Cardiac fibroblast (primary cell): Measurements from ENCODE around the gene RASA3.

Experiments
- DNase-seq, 2 donors: peaks; one replicate each; pipeline versions ENCODE4 v3.0.0 to v3.0.0-alpha.2; 2010; ENCODE audit warnings: low read depth in 2 of 2
- H3K4me3 ChIP-seq, 2 donors: replicated peaks in 1 of 2; 1 replicate in 1 of 2; 2 replicates in 1 of 2; pipeline ENCODE4 v1.5.1; 2011; ENCODE audit warnings: low read depth in 2 of 2, low read length in 2 of 2, mild to moderate bottlenecking in 2 of 2, moderate library complexity in 1 of 2
- TF ChIP-seq, protein P1 (sequence below): IDR thresholded peaks from one replicate; pipeline ENCODE4 v1.5.1; 2011; ENCODE audit warnings: low read depth, mild to moderate bottlenecking, low read length, inconsistent platforms

The RASA3 gene

DNA sequence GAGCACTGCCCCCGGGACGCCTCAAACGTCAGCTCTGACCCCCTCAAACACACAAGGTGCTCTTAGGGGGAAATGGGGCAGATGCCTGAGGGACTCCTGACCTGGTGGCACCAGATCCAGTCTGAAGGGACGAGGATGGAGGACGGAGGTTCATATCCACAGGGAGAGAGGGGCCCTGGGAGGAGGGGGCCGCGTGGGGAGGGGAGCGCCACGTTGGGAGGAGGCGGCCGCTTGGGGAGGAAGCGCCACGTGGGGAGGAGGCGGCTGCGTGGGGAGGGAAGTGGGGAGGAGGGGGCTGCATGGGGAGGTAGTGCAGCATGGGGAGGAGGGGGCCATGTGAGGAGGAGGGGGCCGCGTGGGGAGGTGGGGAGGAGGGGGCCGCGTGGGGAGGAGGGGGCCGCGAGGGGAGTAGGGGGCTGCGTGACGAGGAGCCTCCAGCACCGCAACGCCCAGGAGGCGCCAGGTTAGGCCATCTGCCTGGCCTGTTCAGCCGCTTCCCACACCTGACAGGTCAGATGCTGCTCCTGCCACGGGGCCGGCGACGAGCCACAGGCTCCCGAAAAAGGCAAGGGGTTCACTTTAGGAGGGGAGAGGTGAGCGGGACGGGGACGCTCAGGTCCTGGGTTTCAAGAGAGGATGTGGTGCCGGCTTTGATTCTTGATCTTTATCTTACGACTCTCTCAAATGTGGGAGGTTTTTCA is 121.9 kb downstream of the RASA3 start:
- no peak for DNase-seq
- TF ChIP-seq, protein P1, sequence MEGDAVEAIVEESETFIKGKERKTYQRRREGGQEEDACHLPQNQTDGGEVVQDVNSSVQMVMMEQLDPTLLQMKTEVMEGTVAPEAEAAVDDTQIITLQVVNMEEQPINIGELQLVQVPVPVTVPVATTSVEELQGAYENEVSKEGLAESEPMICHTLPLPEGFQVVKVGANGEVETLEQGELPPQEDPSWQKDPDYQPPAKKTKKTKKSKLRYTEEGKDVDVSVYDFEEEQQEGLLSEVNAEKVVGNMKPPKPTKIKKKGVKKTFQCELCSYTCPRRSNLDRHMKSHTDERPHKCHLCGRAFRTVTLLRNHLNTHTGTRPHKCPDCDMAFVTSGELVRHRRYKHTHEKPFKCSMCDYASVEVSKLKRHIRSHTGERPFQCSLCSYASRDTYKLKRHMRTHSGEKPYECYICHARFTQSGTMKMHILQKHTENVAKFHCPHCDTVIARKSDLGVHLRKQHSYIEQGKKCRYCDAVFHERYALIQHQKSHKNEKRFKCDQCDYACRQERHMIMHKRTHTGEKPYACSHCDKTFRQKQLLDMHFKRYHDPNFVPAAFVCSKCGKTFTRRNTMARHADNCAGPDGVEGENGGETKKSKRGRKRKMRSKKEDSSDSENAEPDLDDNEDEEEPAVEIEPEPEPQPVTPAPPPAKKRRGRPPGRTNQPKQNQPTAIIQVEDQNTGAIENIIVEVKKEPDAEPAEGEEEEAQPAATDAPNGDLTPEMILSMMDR, result no peak

DNA sequence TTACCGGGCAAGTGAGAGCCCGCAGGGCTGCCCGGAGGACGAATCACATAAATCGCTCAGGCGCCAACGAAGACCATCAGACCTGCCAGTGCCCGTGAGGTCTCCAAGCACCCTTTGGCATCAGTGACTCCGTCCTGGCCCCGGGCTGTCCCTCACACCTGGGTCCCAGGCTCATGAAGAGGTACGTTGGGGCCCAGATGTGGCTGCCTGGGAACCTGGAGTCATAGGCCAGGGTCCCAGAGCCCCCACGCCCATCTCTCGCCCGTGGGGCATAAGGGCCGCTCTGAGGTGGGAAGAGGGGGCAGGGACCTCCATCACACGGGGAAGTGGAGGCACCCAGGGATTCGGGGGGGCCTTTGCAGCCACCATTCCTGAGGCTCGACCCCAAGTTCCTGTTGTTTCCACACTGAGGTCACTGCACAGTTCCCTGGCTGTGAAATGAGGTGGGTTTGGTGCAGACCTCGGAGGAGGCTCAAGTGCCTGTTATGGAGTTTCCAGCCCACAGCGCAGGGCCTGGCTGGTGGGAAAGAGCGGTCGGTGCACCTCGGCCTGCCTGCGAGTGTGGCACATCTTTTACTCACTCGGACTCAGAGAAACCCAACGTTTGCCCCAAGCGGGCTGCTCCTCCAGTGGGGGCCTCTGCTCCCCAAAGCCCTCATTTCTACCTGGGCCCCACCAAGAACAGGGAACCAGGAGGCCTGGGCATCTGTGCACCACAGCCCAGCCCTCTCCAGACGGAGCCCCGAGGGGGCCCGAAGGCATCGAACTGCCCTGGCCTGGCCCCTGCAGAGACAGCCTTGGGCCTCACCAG is 122.6 kb downstream of the RASA3 start:
- DNase-seq, result no peak
- H3K4me3 ChIP-seq, result no peak overlapping the region
- TF ChIP-seq, protein P1, result no peak

More for the DNA sequence above, 121.9 kb downstream of the RASA3 start:
- H3K4me3 ChIP-seq, result no peak overlapping the region

DNA sequence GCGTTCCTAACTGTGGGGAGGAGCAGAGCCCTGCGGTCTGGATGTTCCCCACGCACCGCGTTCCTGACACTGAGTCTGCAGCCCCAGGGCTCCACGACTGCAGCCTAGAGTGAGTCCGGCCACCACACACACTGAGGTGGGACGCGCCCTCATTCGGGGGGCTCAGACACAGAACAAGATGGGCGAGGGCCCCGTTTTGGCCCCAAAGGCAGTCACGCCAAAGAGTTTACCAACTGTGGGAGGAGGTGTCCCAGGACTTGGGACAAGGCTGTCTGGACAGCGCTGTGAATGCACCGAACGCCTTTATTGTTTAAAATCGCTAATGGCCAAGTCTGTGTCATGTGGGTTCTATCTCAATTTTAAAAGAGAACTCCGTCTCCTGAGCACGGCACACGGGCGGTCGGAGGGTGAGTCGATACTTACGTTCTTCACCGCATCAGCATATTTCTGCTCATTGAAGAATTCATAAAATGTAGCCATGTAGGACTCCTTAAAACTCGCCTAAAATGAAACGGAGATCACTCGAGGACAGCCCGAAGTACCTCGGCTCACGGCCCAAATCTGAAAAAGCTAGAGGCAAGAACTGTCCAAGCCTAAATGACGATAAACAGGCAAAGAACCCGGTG is 123.3 kb downstream of the RASA3 start:
- DNase-seq, result no peak
- H3K4me3 ChIP-seq, result no peak overlapping the region
- TF ChIP-seq, protein P1, result no peak

DNA sequence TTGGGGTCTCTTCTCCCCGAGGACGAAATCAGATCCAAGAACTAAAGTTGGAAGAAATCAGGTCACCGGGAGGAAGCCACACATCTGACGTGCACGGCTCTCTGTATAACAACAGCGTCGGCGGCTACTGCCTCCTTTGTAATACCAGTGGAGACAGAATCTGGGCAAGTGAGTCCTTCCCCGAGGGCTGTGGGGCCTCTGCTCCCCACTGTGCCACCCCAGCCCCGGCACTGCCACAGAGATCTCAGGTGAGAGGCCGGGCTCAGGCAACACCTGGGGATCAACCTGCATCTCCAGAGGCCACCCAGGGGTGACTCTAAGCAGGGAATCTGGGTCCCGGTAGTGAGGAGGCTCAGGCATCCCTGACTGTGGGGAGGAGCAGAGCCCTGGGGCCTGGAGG is 124.9 kb downstream of the RASA3 start:
- no peak for DNase-seq
- TF ChIP-seq, protein P1, result no peak
- H3K4me3 ChIP-seq, result no peak overlapping the region

DNA sequence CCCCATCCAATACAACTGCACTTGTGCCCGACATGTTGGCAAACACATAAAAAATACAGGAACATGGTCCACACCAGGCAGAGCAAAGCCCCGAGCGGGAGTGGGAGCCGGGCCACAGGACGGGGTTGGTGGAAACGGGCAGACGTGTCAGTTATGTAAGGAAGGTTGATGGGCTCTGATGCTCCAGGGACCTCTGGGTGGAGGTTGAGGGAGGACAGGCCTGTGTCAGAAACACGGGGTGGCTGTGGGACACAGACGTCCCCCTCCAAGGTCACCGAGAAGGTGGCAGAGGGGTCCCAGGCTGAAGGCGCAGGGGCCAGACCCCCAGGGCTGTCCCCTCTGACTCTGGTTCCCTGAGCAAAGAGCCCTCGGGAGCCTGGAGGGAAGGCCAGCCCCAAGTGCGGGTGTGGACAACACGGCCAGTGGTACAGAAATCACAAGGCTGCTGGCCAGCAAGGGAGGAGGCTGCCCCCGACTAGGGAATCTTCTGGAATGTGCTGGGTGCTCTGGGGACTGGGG is 127.2 kb downstream of the RASA3 start:
- TF ChIP-seq, protein P1, result no peak
- no peak overlapping the region for H3K4me3 ChIP-seq
- DNase-seq, result no peak

DNA sequence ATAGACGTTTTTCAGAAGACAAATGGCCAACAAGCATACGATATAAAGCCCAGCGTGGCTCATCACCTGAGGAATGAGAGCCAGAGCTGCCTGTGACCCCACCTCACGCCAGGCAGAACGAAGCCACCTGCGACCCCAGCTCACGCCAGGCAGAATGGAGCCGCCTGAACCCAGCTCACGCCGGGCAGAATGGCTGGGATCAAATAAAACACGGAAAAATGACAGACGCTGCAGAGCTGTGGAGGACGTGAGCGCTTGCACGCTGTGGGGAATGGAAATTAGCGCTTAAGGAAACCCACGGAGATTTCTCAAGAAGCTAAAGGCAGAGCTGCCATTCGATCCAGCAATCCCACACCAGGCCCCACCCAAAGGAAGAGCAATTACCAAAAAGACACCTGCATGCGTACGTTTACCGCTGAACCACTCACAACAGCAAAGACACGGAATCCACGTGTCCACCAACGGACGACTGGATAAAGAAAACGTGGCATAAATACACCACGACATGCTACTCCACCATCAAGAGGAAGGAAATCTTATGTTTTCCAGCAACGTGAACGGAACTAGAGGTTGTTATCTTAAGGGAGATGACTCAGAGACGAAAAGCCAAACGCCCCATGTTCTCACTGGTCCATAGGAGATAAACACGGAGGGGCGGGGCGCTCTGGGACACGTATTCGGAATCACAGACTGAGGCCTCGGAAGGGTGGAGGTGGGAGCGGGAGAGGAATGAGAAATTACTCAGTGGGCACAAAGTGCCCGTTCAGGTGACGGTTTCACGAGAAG is 127.8 kb downstream of the RASA3 start:
- no peak overlapping the region for H3K4me3 ChIP-seq
- peak; percentile 87 to 88 for DNase-seq
- TF ChIP-seq, protein P1, result no peak
